ENCODE data around the gene FYB1. TPM values are rescaled to one million over a fixed set of nuclear protein-coding genes. Genes with fewer than 3 reads are reported as not detected.

FYB1 gene
- total RNA-seq, 1 experiment from 2014 or later = 0.46 TPM

DNA sequence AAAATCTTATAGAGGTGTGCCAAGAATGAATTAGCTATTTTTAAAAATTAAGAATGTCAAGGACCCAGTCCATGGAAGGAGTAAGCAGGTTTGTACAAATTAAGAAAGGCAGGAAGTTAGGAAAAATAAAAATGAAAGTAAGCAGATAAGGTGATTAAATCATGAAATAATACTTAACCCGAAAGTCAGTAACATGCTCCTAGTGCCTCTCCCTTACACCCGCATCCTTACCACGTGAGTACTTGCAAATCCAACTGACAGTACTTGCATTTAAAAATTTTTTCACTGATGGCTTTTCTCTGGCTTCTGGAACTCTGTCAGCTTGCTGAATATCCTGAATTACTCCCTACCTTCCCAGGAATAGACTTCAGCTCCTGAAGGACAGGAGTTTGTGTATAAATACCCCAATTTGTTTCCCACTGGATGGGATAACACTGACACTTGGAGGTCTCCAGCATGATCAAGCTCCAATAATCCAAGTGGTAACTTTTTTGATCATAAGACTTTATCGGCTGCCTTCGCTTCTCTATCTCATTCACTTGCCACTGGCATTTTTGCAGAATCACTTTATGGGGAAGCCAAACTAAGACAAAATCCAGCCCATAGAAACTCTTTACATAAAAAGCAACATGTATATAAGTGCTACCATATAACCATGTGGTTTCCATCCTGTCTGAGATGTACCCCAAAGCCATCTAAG, 103.6 kb downstream of the FYB1 start:
- TF ChIP-seq, protein P1, sequence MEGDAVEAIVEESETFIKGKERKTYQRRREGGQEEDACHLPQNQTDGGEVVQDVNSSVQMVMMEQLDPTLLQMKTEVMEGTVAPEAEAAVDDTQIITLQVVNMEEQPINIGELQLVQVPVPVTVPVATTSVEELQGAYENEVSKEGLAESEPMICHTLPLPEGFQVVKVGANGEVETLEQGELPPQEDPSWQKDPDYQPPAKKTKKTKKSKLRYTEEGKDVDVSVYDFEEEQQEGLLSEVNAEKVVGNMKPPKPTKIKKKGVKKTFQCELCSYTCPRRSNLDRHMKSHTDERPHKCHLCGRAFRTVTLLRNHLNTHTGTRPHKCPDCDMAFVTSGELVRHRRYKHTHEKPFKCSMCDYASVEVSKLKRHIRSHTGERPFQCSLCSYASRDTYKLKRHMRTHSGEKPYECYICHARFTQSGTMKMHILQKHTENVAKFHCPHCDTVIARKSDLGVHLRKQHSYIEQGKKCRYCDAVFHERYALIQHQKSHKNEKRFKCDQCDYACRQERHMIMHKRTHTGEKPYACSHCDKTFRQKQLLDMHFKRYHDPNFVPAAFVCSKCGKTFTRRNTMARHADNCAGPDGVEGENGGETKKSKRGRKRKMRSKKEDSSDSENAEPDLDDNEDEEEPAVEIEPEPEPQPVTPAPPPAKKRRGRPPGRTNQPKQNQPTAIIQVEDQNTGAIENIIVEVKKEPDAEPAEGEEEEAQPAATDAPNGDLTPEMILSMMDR (IDR thresholded peaks at IDR 0.05) = no peak
- TF ChIP-seq, protein P2, sequence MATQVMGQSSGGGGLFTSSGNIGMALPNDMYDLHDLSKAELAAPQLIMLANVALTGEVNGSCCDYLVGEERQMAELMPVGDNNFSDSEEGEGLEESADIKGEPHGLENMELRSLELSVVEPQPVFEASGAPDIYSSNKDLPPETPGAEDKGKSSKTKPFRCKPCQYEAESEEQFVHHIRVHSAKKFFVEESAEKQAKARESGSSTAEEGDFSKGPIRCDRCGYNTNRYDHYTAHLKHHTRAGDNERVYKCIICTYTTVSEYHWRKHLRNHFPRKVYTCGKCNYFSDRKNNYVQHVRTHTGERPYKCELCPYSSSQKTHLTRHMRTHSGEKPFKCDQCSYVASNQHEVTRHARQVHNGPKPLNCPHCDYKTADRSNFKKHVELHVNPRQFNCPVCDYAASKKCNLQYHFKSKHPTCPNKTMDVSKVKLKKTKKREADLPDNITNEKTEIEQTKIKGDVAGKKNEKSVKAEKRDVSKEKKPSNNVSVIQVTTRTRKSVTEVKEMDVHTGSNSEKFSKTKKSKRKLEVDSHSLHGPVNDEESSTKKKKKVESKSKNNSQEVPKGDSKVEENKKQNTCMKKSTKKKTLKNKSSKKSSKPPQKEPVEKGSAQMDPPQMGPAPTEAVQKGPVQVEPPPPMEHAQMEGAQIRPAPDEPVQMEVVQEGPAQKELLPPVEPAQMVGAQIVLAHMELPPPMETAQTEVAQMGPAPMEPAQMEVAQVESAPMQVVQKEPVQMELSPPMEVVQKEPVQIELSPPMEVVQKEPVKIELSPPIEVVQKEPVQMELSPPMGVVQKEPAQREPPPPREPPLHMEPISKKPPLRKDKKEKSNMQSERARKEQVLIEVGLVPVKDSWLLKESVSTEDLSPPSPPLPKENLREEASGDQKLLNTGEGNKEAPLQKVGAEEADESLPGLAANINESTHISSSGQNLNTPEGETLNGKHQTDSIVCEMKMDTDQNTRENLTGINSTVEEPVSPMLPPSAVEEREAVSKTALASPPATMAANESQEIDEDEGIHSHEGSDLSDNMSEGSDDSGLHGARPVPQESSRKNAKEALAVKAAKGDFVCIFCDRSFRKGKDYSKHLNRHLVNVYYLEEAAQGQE (IDR thresholded peaks at IDR 0.05; ENCODE audit: insufficient read depth in 1 of 2, low read depth in 2 of 2, low read length in 1 of 2) = no peak
- TF ChIP-seq SIN3A (IDR thresholded peaks at IDR 0.05; ENCODE audit: borderline replicate concordance, insufficient read depth, low read depth, low read length) (no peak), POLR2AphosphoS5 (IDR thresholded peaks at IDR 0.05; ENCODE audit: low read depth, low read length) (no peak), TCF7L2 (IDR thresholded peaks at IDR 0.05; ENCODE audit: low read depth, low read length) (no peak)
- in situ Hi-C loops (cut with HindIII; ENCODE audit: low pct_unique_long_range_greater_than_20kb, low sequenced_read_pairs) (no loop called here), intact Hi-C loops (cut with micrococcal nuclease; ENCODE audit: unreplicated experiment) (no loop called here)
- no peaks in the 10 kb centered on the region for H3K4me1 ChIP-seq (ENCODE audit: control insufficient read depth, insufficient read depth, low read length)
- ChIA-PET POLR2A (no interaction called here), CTCF (interaction anchor here (0.6 kb wide), 1 partner anchor 1279 kb away, joined by 4 read pairs; no protein-coding TSS in a partner anchor)
- H3K4me3 ChIP-seq (ENCODE audit: low read depth in 2 of 2, low read length in 2 of 2) = no peak overlapping the region
- peaks cover 2% of the 10 kb centered on the region; the same call in 1 of the 2 replicates for H3K27me3 ChIP-seq (ENCODE audit: control insufficient read depth, insufficient read depth, low read length)
- no peaks in the 10 kb centered on the region; the same call in 1 of the 2 replicates for H3K36me3 ChIP-seq (ENCODE audit: control insufficient read depth, insufficient read depth, low read length)
- ATAC-seq = no peak
- H3K27ac ChIP-seq (ENCODE audit: low read length) = no peak overlapping the region
- H3K9me3 ChIP-seq (ENCODE audit: control insufficient read depth, insufficient read depth, low read depth, low read length) = no peaks in the 10 kb centered on the region
- no peak for DNase-seq (ENCODE audit: low read depth, low spot score)
- BruUV-seq (replicated peaks) = no TSS peak

DNA sequence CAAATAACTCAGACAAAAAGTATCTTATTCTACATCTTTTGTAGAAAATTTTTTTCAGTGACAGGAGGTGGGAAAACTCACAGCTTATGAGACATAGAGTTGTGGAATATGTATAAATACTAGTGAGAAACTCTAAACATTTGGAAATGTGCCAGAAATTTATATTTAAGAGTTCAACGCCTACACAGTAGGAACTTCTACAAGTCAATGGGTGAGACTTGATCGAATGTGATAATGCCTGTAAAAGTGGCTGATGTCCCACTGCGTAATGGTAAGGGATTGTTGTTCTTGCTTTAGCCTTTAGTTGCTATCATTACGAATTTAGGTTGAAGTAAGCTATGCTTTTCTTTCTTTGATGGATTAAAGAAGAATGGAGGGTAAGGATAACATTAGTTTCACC, 105.2 kb downstream of the FYB1 start:
- no peaks in the 10 kb centered on the region for H3K4me1 ChIP-seq (ENCODE audit: control insufficient read depth, insufficient read depth, low read length)
- no peaks in the 10 kb centered on the region for H3K9me3 ChIP-seq (ENCODE audit: control insufficient read depth, insufficient read depth, low read depth, low read length)
- no peaks in the 10 kb centered on the region for H3K27me3 ChIP-seq (ENCODE audit: control insufficient read depth, insufficient read depth, low read length)
- BruUV-seq (replicated peaks) = no TSS peak
- in situ Hi-C loops (cut with HindIII; ENCODE audit: low pct_unique_long_range_greater_than_20kb, low sequenced_read_pairs) (no loop called here), intact Hi-C loops (cut with micrococcal nuclease; ENCODE audit: unreplicated experiment) (no loop called here)
- ChIA-PET POLR2A (no interaction called here), CTCF (no interaction called here)
- no peaks in the 10 kb centered on the region; the same call in 1 of the 2 replicates for H3K36me3 ChIP-seq (ENCODE audit: control insufficient read depth, insufficient read depth, low read length)
- TF ChIP-seq, protein P2 (IDR thresholded peaks at IDR 0.05; ENCODE audit: insufficient read depth in 1 of 2, low read depth in 2 of 2, low read length in 1 of 2) = no peak
- TF ChIP-seq TCF7L2 (IDR thresholded peaks at IDR 0.05; ENCODE audit: low read depth, low read length) (no peak), POLR2AphosphoS5 (IDR thresholded peaks at IDR 0.05; ENCODE audit: low read depth, low read length) (no peak), SIN3A (IDR thresholded peaks at IDR 0.05; ENCODE audit: borderline replicate concordance, insufficient read depth, low read depth, low read length) (no peak)
- TF ChIP-seq, protein P1 (IDR thresholded peaks at IDR 0.05) = no peak
- DNase-seq (ENCODE audit: low read depth, low spot score) (no peak), ATAC-seq (no peak)
- H3K27ac ChIP-seq (ENCODE audit: low read length) = no peak overlapping the region
- H3K4me3 ChIP-seq (ENCODE audit: low read depth in 2 of 2, low read length in 2 of 2) = no peak overlapping the region

Data from Panc1 (cell line).